ENCODE measurements around the gene MBL2. TPM values are rescaled to one million over a fixed set of nuclear protein-coding genes. Genes with fewer than 3 reads are reported as not detected.

The MBL2 gene
- total and polyA plus RNA-seq, 2 of the 8 experiments (the other 6 are each of a cell fraction or from before 2014, with no cell fraction given), result not detected

DNA sequence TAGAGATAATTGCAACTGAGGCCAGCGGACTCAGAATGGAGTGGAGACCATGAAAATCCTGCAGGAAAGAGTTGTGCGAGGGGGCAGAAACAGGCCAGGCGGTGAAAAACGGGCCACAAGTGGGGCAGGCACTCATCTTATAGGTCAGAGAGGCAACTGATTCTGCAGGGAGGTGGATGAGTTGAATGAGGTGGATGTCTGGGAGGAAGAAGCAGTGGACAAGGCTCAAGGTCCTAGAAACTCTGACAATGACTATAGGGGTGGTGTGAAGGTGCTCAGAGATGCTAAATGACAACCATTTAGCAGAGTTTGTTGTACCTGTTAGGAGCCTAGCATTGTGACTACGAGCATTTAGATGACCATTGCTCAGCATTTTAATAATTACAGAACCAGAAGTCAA is 33.6 kb downstream of the MBL2 start (continued):
- TF ChIP-seq, protein P1, sequence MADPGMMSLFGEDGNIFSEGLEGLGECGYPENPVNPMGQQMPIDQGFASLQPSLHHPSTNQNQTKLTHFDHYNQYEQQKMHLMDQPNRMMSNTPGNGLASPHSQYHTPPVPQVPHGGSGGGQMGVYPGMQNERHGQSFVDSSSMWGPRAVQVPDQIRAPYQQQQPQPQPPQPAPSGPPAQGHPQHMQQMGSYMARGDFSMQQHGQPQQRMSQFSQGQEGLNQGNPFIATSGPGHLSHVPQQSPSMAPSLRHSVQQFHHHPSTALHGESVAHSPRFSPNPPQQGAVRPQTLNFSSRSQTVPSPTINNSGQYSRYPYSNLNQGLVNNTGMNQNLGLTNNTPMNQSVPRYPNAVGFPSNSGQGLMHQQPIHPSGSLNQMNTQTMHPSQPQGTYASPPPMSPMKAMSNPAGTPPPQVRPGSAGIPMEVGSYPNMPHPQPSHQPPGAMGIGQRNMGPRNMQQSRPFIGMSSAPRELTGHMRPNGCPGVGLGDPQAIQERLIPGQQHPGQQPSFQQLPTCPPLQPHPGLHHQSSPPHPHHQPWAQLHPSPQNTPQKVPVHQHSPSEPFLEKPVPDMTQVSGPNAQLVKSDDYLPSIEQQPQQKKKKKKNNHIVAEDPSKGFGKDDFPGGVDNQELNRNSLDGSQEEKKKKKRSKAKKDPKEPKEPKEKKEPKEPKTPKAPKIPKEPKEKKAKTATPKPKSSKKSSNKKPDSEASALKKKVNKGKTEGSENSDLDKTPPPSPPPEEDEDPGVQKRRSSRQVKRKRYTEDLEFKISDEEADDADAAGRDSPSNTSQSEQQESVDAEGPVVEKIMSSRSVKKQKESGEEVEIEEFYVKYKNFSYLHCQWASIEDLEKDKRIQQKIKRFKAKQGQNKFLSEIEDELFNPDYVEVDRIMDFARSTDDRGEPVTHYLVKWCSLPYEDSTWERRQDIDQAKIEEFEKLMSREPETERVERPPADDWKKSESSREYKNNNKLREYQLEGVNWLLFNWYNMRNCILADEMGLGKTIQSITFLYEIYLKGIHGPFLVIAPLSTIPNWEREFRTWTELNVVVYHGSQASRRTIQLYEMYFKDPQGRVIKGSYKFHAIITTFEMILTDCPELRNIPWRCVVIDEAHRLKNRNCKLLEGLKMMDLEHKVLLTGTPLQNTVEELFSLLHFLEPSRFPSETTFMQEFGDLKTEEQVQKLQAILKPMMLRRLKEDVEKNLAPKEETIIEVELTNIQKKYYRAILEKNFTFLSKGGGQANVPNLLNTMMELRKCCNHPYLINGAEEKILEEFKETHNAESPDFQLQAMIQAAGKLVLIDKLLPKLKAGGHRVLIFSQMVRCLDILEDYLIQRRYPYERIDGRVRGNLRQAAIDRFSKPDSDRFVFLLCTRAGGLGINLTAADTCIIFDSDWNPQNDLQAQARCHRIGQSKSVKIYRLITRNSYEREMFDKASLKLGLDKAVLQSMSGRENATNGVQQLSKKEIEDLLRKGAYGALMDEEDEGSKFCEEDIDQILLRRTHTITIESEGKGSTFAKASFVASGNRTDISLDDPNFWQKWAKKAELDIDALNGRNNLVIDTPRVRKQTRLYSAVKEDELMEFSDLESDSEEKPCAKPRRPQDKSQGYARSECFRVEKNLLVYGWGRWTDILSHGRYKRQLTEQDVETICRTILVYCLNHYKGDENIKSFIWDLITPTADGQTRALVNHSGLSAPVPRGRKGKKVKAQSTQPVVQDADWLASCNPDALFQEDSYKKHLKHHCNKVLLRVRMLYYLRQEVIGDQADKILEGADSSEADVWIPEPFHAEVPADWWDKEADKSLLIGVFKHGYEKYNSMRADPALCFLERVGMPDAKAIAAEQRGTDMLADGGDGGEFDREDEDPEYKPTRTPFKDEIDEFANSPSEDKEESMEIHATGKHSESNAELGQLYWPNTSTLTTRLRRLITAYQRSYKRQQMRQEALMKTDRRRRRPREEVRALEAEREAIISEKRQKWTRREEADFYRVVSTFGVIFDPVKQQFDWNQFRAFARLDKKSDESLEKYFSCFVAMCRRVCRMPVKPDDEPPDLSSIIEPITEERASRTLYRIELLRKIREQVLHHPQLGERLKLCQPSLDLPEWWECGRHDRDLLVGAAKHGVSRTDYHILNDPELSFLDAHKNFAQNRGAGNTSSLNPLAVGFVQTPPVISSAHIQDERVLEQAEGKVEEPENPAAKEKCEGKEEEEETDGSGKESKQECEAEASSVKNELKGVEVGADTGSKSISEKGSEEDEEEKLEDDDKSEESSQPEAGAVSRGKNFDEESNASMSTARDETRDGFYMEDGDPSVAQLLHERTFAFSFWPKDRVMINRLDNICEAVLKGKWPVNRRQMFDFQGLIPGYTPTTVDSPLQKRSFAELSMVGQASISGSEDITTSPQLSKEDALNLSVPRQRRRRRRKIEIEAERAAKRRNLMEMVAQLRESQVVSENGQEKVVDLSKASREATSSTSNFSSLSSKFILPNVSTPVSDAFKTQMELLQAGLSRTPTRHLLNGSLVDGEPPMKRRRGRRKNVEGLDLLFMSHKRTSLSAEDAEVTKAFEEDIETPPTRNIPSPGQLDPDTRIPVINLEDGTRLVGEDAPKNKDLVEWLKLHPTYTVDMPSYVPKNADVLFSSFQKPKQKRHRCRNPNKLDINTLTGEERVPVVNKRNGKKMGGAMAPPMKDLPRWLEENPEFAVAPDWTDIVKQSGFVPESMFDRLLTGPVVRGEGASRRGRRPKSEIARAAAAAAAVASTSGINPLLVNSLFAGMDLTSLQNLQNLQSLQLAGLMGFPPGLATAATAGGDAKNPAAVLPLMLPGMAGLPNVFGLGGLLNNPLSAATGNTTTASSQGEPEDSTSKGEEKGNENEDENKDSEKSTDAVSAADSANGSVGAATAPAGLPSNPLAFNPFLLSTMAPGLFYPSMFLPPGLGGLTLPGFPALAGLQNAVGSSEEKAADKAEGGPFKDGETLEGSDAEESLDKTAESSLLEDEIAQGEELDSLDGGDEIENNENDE (IDR thresholded peaks at IDR 0.05; ENCODE audit: insufficient replicate concordance, low read length), result no peak
